NCI-H774 (cell line): ENCODE measurements around the gene MACROD2.
"Not testable (repeated sequence)": the region's sequence is repeated elsewhere in the genome, so short reads cannot be mapped to it uniquely, and the experiment has no call there.

Source experiments
- DNase-seq: peaks from one replicate; lab custom pipeline; 2025; lab: John Stamatoyannopoulos, UW

Gene MACROD2

GRCh38 chr20:15107931-15108330, 1112.6 kb downstream of the MACROD2 start:
- DNase-seq, result no peak

GRCh38 chr20:15109494-15109893, 1114.2 kb downstream of the MACROD2 start:
- no peak for DNase-seq

- DNase-seq, result no peak
Measured at GRCh38 chr20:15111654-15112053, 1116.3 kb downstream of the MACROD2 start.

DNA sequence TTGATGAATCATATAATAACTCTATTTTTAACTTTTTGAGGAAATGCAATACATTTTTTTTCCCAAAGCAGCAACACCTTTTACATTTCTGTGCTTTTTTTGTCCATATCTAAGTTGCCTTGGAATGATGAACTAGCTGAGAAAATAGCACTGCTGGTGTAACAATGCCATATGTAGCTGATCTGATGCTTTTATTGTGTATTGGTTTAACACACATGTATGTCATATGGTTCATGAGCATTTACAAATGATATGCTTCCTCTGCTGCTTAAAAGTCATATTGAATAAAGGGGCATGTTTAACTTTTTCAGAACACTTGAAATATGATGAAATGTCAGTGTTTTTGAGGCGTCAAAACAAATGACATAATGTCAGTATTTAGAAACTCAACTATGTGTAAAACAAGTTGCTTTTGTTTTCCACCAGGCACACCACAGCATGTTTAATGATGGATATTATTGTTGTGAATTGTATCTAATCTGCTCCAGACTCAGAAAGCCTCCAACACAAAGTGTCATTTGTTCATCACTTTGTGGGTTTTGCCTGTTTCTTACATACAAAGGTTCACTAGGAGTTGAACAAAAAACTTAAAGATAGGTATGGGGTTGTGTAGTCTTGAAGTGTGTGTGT, 1117.9 kb downstream of the MACROD2 start:
- no peak for DNase-seq

- DNase-seq, result no peak
Measured at GRCh38 chr20:15119852-15120487, 1124.7 kb downstream of the MACROD2 start.

DNA sequence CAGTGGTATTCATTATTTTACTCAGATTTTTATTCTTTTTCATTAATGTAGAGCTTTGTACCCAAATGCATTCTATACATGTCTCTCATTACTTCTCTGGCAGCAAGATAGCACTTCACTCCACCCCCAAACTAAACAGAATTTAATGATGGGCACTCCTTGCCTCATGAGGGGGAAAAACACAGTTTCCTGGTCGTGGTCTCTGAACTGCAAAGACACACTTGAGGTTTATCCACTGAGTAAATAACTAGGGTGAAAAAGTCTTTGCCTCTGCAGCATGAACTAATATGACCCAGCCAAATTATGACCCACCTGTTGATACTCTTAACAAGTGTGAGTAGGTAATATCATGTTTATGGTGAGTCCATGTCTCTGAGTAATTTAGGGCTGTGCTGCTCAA, 1127.3 kb downstream of the MACROD2 start:
- DNase-seq, result no peak

GRCh38 chr20:15131176-15131575, 1135.9 kb downstream of the MACROD2 start:
- DNase-seq, result no peak

GRCh38 chr20:15138548-15139126, 1143.3 kb downstream of the MACROD2 start:
- DNase-seq, result no peak

- DNase-seq, result no peak
Measured at GRCh38 chr20:15139522-15139921, 1144.2 kb downstream of the MACROD2 start.

GRCh38 chr20:15140286-15140685, 1145.0 kb downstream of the MACROD2 start:
- no peak for DNase-seq

DNA sequence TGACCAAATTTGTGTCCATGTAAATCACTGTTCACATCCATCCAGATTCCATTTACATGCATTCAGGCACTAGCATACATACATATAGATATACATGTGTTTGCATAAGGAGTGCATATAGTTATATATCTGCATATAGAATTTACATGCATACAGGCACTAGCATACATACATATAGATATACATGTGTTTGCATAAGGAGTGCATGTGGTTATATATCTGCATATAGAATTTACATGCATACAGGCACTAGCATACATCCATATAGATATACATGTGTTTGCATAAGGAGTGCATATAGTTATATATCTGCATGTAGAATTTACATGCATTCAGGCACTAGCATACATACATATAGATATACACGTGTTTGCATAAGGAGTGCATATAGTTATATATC, 1145.6 kb downstream of the MACROD2 start:
- not testable (repeated sequence) for DNase-seq

DNA sequence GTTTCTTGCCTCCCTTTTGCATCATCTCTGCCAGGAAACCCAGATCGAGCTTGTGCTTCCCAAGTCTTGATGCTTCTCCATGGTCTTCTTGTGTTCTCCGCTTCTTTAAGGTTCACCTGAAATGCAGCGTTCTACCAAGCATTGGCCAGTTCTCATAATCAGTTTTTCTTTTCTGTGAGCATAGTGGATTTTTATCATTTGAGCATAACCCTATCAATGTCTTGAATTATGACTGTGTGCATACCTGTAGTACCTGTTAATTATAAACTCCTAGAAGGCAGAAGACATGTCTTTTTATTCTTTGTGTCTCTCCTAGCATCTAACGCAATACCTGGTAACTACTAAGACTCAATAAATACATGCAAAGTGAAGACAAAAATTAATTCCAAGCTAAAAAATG, 1146.5 kb downstream of the MACROD2 start:
- DNase-seq, result no peak

DNA sequence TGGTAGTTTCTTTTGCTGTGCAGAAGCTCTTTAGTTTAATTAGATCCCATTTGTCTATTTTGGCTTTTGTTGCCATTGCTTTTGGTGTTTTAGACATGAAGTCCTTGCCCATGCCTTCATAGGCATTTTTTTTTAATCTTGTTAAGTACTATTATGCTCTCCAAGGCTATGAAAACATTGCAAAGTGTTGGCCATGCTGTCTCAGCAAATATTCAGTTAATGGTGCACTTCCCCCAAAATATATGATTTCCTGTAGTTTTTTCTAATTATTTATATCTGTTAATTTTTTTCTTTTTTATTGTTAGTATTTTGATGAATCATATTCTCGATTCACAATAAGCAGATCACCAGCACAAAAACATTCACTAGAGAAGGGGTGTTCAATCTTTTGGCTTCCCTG, 1148.2 kb downstream of the MACROD2 start:
- no peak for DNase-seq

GRCh38 chr20:15144916-15145315, 1149.6 kb downstream of the MACROD2 start:
- DNase-seq, result no peak

- DNase-seq, result no peak
Measured at GRCh38 chr20:15146948-15147347, 1151.6 kb downstream of the MACROD2 start.

DNA sequence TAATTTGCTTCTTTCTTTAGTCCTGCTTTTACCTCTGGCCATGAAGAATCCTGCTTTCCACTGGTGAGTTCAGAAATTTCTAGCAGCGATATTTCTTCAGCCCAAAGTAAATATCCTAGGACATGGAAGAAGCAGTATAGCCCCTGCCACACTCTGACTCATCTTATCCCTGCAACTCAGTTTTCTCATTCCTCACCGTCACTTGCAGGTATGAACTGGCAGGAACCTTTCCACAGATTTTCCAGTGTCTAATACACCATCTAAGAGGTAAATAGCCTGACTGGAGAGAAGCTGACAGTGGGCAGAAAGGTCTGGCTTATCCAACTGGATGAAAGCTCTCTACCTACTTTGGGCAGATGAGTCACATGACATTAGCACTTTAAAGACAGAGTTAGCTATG, 1158.8 kb downstream of the MACROD2 start:
- no peak for DNase-seq

GRCh38 chr20:15155848-15156401, 1160.6 kb downstream of the MACROD2 start:
- no peak for DNase-seq

GRCh38 chr20:15158533-15158932, 1163.2 kb downstream of the MACROD2 start:
- DNase-seq, result no peak

GRCh38 chr20:15162079-15162647, 1166.8 kb downstream of the MACROD2 start:
- DNase-seq, result no peak

DNA sequence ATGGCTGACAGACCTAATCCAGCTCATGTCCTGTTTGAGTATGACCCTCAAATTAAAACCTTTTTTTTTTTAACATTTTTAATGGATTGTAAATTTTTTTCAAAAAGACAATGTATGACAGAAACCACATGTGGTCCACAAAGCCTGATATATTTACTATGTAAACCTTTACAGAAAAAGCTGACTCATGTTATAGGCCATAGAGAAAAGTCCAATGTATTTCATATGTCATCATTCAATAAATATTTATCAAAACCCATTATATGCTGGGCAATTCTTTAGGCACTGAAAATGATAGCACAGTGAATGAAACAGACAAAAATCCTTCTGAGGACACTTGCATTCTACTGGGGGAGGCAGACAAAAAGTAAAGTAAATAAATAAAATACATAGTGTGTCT, 1168.3 kb downstream of the MACROD2 start:
- DNase-seq, result no peak

DNA sequence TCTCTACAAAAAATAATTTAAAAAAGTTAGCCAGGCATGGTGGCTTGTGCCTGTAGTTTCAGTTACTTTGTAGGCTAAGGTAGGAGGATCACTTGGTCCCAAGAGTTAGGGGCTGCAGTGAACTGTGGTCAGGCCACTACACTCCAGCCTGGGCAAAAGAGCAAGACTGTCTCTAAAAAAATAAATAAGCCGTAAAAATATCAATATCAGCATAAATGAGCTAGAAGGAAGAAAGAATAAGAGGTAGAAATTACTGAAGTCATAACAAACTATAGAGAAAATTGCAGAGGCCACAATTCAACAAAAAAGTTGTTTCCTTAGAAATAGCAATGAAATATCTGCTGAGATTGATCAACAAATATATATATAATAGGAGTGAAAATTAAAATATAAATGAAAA, 1169.4 kb downstream of the MACROD2 start:
- no peak for DNase-seq

GRCh38 chr20:15166744-15167143, 1171.4 kb downstream of the MACROD2 start:
- DNase-seq, result no peak

- no peak for DNase-seq
Measured at GRCh38 chr20:15171016-15171415, 1175.7 kb downstream of the MACROD2 start.
